ENCODE results near the gene RAG2. TPM values are rescaled to one million over a fixed set of nuclear protein-coding genes. Genes with fewer than 3 reads are reported as not detected.

The RAG2 gene
- total RNA-seq = not detected
- long read RNA-seq = 0 reads

DNA sequence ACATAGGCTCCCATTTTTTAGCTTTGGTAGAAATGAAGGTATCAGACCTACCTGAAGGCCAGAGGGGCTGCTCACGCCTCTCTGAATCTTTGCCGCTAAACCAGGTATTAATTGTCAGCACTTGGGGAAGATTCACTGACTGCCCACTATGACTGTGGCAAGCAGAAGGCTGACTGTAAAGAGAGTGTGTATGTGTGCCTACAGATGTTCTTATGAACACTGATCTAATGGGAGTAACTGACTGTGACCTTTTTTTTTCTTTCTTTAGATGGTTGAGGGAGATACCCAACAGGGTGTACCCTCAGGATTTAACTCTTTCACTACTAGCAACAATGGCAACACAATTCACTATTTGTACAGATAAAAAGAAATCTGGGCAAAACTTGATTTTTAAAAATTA lies at the start of gene RAG2:
TSS of gene RAG2 (minus strand) at position 186 of the 400 bp plus-strand sequence. CDS start 4,068 bp downstream, outside the sequence.
- peaks cover 20% of the 10 kb centered on the region for H3K4me1 ChIP-seq
- intact Hi-C loops (cut with micrococcal nuclease) = no loop called here
- H3K27me3 ChIP-seq (ENCODE audit: low read depth) = no peaks in the 10 kb centered on the region
- H3K36me3 ChIP-seq = no peaks in the 10 kb centered on the region
- H3K27ac ChIP-seq (replicated peaks) = no peak within 1 kb of the TSS
- H3K4me3 ChIP-seq = no peak within 1 kb of the TSS
- no peak for DNase-seq
- no peaks in the 10 kb centered on the region for H3K9me3 ChIP-seq (replicated peaks)
- TF ChIP-seq, protein P1, sequence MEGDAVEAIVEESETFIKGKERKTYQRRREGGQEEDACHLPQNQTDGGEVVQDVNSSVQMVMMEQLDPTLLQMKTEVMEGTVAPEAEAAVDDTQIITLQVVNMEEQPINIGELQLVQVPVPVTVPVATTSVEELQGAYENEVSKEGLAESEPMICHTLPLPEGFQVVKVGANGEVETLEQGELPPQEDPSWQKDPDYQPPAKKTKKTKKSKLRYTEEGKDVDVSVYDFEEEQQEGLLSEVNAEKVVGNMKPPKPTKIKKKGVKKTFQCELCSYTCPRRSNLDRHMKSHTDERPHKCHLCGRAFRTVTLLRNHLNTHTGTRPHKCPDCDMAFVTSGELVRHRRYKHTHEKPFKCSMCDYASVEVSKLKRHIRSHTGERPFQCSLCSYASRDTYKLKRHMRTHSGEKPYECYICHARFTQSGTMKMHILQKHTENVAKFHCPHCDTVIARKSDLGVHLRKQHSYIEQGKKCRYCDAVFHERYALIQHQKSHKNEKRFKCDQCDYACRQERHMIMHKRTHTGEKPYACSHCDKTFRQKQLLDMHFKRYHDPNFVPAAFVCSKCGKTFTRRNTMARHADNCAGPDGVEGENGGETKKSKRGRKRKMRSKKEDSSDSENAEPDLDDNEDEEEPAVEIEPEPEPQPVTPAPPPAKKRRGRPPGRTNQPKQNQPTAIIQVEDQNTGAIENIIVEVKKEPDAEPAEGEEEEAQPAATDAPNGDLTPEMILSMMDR (IDR thresholded peaks at IDR 0.05; ENCODE audit: borderline replicate concordance) = no peak

DNA sequence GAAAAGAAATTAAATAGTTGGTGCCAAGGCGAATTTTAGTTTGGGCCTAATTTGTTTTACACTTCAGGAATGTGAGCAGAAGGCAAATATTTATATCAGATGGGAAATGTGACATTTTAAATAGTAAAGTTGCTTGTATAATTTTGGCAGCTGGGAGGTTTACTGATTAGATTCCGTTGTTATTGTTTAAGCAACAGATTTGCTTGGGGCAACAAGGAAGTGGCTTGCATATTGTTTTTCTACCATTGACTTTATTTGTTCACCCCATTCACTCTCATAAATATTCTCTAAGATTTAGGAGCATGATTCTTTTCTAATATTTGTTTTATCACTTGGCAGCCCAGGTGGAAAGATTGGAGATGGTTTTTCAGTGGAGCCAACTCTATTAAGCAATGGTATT lies 40.5 kb upstream of the RAG2 start:
- H3K9me3 ChIP-seq (replicated peaks) = peaks cover 4% of the 10 kb centered on the region
- no peak overlapping the region for H3K4me3 ChIP-seq
- no peak overlapping the region for H3K27ac ChIP-seq (replicated peaks)
- intact Hi-C loops (cut with micrococcal nuclease) = no loop called here
- H3K27me3 ChIP-seq (ENCODE audit: low read depth) = no peaks in the 10 kb centered on the region
- TF ChIP-seq, protein P1 (IDR thresholded peaks at IDR 0.05; ENCODE audit: borderline replicate concordance) = no peak
- H3K36me3 ChIP-seq = peaks cover 6% of the 10 kb centered on the region
- no peak for DNase-seq
- peaks cover 3% of the 10 kb centered on the region for H3K4me1 ChIP-seq

DNA sequence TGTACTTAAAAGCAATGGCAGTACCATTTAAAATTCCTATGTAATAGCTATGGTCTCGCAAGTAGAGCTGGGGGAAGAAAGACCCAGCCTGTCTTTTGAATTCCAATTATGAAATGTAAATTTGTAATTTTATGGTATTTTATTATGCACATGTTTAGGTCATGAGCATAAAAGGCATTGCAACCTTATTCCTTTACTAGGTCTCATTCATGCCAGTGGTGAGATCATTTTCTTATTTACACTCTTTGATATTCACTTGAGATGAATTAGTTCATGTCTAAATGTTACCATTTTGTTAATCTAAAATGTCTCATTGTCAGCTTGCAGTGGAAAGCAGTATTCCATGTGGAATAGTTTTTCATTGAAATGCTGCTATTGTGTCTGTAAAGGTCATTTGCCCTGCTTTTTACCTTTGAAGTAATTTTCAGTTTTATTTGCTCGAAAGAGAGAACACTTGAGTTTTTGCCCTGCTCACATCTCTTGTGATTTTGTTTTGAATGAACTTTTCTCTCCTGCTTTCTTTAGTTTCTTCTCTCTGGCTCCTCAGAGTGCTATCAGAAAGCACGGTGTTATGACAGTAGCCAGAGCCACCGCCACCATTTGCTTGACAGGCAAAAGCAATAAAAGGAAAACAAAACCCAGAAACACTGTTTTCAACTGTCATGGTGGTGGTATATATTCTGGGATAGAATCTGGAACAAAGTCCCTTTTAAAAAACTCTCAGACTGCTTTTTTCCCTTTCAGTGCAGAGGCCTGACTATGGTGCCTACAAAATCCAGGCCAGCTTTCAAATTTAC lies 37.2 kb upstream of the RAG2 start:
- peak; percentile 11 for DNase-seq
- Histone ChIP-seq H3K4me1 (peaks cover 3% of the 10 kb centered on the region), H3K36me3 (peaks cover 6% of the 10 kb centered on the region), H3K9me3 (replicated peaks) (no peaks in the 10 kb centered on the region), H3K4me3 (no peak overlapping the region), H3K27me3 (ENCODE audit: low read depth) (no peaks in the 10 kb centered on the region), H3K27ac (replicated peaks) (no peak overlapping the region)
- intact Hi-C loops (cut with micrococcal nuclease) = no loop called here
- TF ChIP-seq, protein P1 (IDR thresholded peaks at IDR 0.05; ENCODE audit: borderline replicate concordance) = no peak

DNA sequence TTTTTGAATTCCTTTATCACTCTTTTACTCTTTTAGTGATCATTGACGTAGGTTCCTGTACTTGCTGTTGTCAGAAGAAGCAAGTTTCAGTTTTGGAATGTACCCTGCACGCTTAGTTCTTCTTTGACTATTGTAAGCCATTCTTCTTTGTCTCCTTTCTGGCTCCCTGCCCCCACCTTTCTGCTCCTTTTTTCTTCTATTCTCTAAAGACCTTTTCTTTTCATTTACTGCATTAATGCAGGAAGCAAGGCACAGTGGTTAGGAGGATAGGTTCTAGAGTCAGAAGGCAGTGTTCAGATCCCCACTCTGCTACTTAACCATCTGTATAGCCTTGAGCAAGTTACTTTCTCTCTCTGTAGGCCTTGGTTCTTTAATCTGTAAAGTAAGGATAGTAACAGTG lies 33.7 kb upstream of the RAG2 start:
- no peaks in the 10 kb centered on the region for H3K9me3 ChIP-seq (replicated peaks)
- H3K4me3 ChIP-seq = no peak overlapping the region
- no peak overlapping the region for H3K27ac ChIP-seq (replicated peaks)
- no peaks in the 10 kb centered on the region for H3K27me3 ChIP-seq (ENCODE audit: low read depth)
- DNase-seq = no peak
- intact Hi-C loops (cut with micrococcal nuclease) = no loop called here
- TF ChIP-seq, protein P1 (IDR thresholded peaks at IDR 0.05; ENCODE audit: borderline replicate concordance) = no peak
- peaks cover 11% of the 10 kb centered on the region for H3K4me1 ChIP-seq
- peaks cover 6% of the 10 kb centered on the region for H3K36me3 ChIP-seq

DNA sequence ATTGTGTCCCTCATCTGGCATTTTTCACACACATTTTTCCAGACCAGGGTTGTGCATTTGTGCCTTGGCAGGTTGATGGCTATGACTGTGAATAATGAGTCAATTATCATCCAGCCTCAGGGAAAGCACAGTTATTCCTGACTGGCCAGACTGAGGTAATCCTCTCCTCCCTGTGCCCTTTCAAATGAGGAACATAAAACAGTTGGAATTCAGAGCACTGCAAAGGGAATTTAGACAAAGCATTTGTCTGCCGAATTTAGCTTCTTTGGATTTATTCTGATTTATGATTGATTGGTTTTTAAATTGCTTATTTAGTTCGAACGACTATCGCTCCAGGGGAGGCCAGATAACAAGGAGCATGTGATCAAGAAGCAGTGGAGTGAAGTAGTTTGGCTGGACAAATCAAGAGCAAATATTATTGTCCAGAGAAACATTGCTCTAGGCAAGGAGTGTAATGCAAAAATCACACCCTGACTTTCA lies 30.8 kb upstream of the RAG2 start:
- intact Hi-C loops (cut with micrococcal nuclease) = no loop called here
- TF ChIP-seq, protein P1 (IDR thresholded peaks at IDR 0.05; ENCODE audit: borderline replicate concordance) = no peak
- DNase-seq = no peak
- Histone ChIP-seq H3K4me3 (no peak overlapping the region), H3K27ac (replicated peaks) (no peak overlapping the region), H3K27me3 (ENCODE audit: low read depth) (no peaks in the 10 kb centered on the region), H3K4me1 (peaks cover 8% of the 10 kb centered on the region), H3K9me3 (replicated peaks) (no peaks in the 10 kb centered on the region), H3K36me3 (no peaks in the 10 kb centered on the region)
